ENCODE measurements around the gene GRM7.

DNA sequence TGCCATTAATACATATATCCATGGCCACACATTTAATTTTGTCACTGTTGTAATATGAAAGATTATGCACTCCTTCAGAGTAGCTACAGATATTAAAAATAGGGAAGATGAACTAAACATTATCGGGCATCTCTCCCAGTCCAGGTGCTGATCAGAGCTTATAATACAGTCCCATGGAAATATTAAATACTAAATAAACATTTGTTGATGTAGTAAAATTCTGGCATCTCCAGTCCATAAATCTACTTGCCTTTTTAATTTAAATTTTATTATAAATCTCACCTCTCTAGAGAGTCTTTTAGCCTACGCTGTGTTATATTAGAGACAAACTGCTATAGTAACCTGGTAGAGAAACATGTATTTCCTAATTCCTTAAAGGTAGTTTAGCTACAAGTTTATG lies 297.6 kb downstream of the GRM7 start:
- TF ChIP-seq, protein P1, sequence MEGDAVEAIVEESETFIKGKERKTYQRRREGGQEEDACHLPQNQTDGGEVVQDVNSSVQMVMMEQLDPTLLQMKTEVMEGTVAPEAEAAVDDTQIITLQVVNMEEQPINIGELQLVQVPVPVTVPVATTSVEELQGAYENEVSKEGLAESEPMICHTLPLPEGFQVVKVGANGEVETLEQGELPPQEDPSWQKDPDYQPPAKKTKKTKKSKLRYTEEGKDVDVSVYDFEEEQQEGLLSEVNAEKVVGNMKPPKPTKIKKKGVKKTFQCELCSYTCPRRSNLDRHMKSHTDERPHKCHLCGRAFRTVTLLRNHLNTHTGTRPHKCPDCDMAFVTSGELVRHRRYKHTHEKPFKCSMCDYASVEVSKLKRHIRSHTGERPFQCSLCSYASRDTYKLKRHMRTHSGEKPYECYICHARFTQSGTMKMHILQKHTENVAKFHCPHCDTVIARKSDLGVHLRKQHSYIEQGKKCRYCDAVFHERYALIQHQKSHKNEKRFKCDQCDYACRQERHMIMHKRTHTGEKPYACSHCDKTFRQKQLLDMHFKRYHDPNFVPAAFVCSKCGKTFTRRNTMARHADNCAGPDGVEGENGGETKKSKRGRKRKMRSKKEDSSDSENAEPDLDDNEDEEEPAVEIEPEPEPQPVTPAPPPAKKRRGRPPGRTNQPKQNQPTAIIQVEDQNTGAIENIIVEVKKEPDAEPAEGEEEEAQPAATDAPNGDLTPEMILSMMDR (IDR thresholded peaks at IDR 0.05): no peak
- no peak for TF ChIP-seq POLR2A (IDR thresholded peaks at IDR 0.05)
